ENCODE data around the gene AANAT.

AANAT gene

GRCh38 chr17:76467366-76467765, at the start of gene AANAT:
TSS of gene AANAT (plus strand) at chr17:76467603. CDS start at chr17:76468747, 1,144 bp downstream.
- peak; percentile 76 for DNase-seq (ENCODE audit: low read depth, low spot score)

DNA sequence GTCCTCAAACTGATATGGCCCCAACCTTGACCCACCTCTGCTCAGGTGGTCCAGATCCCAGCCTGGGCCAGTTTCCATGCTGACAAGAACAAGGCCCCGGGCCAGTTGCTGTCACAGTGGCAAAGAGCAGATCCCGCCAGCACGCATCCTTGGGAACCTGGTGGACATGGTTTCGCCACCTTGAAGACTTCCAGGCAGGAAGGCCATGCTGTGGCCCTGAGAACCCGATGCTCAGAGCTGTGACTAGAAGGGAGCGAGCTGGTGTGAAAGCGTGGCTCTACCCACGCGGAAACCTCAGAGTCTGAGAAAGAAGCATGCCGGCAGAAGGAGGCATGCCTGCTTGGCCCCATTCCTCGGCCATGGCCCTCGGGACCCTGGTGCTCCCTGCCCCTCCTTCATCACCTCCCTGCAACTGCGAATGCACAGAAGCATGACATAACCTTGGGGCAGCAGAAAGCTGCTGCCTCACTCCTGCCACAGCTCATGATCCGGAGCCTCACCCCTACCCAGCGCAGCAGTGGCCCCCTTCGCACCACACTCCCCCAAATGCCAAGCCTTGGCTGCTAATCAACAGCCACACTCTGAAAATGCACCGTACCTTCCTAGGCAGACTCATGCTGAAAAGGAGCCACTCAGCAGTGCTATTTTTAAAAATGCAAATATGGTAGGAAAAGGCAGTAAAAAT, 47.7 kb upstream of the AANAT start:
- DNase-seq (ENCODE audit: low read depth, low spot score), result no peak

DNA sequence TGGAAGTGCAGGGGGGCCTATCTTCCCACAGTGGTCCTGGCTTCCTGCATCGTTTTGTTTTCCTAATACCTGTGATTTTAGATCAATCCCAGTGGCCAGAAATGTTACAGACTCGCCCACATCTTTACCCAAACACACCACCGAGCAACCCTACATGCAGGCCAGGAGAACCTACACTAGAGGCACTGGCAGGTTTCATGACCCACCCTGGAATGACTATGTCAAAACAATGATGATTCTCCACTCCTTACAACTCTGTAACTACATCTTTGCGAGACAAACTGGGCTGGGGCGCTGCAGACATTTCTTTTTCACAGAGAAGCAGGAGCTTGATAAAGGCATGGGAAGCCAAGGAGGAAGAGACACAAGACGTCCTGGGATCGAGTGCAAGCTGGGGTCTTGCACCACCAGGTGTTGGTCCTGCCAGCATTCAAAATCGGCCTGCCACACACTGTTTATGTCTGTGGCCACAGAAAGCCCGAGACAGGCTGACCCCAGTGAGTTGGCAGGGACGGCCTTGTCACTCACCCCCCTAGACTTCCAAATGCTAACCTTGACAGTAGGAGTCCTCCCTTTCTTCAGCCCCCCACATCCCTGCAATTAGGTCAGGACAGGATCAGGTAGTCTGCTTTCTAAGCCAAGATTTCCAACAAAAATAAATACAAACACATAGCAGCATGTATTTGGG, 46.9 kb upstream of the AANAT start:
- no peak for DNase-seq (ENCODE audit: low read depth, low spot score)

- DNase-seq (ENCODE audit: low read depth, low spot score), result peak; percentile 58
Measured at GRCh38 chr17:76421044-76421407, 46.4 kb upstream of the AANAT start.

DNA sequence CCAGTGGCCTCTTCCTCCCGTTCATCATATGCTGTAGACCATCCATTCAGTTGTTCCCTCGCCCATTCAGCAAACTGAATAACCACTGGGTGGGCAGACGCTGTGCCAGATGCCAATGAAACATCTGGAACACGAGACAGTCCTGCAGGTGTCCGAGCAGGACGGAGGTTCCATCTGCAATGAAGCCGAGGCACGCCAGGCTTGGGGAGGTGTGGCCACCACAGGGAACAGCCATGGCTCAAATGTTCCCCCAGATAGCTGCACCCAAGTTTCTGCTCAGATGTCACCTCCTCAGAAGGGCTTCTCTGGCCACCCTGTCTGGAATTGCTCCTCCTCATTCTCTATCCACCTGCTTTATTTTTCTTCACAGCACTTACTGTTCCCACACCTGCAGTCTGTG, 45.0 kb upstream of the AANAT start:
- no peak for DNase-seq (ENCODE audit: low read depth, low spot score)

DNA sequence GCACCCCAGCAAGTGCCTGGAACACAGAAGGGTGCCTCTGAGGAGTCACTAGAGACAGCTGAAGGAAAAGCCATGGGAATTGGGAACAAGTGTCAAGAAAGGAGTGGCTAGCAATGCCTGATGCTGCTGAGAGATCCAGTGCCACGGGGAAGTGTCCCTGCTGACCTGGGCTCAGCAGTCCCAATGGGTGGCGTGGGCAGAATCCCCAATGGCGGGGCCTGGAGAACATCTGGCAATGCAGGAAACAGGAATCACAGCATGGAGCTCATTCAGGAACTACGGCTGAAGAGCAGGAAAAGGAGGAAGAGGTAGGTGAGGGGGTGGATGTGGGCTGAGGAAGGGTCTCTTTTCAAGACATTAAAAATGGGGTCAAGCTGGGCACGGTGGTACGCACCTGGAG, 44.5 kb upstream of the AANAT start:
- no peak for DNase-seq (ENCODE audit: low read depth, low spot score)

DNA sequence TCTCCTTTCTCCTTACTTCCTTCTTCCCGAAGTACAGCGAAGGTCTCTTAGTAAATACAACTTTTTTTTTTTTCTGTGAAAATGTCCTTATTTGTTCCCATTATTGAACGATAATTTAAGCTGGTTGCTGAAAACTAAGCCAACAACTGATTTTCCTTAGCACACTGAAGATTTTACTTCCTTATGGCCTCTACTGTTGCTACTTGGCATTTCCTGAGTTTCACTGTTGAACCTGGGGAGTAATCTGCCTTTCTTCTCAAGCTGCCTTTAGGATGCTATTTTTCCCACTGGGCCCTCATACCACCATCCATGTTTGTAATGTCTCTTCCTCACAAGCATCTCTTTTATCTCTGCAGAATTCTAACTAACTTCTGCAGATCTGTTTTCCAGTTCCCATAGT, 40.5 kb upstream of the AANAT start:
- DNase-seq (ENCODE audit: low read depth, low spot score), result no peak

GRCh38 chr17:76427501-76428231, 39.7 kb upstream of the AANAT start:
- no peak for DNase-seq (ENCODE audit: low read depth, low spot score)

DNA sequence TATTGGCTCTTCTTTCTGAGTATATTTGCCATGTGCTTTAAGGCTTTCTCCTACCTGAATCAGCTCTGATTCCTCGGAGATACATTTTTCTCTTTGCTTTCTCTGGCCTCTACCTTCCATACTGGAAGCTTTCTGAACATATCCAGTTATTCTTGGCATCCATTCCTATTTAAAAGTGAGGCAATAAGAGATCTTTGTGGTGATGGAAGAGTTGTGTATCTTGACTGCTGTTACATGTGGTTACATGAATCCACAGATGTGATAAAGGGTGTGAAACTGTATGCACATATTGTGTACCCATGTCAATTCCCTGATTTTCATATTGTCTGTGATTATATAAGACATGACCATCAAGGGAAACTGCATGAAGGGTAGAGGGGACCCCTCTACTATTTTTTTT, 38.9 kb upstream of the AANAT start:
- no peak for DNase-seq (ENCODE audit: low read depth, low spot score)

GRCh38 chr17:76431509-76431908, 35.9 kb upstream of the AANAT start:
- DNase-seq (ENCODE audit: low read depth, low spot score), result no peak

GRCh38 chr17:76432004-76432403, 35.4 kb upstream of the AANAT start:
- no peak for DNase-seq (ENCODE audit: low read depth, low spot score)

DNA sequence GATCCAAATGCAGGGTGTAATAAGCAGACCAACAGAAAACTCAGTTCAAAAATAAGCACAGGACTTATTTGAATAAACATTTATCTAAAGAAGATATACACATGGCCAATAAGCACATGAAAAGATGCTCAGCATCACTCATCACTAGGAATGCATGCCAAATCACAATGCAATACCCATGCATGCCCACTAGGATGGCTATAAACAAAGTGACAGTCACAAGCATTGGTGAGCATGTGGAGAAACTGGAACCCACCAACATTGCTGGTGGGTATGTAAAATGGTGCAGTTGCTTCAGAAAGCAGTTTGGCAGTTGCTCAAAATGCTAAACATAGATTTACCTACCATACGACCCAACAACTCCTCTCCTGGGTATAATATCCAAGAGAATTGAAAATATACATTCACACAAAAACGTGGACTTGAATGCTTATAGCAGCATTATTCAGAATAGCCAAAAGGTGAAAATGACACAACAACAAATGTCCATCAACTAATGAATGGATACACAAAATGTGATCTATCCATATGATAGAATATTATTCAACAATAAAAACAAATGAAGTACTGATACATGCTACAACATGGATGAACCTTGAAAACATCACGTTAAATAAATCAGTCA, 34.6 kb upstream of the AANAT start:
- DNase-seq (ENCODE audit: low read depth, low spot score), result no peak

GRCh38 chr17:76433693-76434092, 33.7 kb upstream of the AANAT start:
- no peak for DNase-seq (ENCODE audit: low read depth, low spot score)

- no peak for DNase-seq (ENCODE audit: low read depth, low spot score)
Measured at GRCh38 chr17:76434870-76435269, 32.5 kb upstream of the AANAT start.

DNA sequence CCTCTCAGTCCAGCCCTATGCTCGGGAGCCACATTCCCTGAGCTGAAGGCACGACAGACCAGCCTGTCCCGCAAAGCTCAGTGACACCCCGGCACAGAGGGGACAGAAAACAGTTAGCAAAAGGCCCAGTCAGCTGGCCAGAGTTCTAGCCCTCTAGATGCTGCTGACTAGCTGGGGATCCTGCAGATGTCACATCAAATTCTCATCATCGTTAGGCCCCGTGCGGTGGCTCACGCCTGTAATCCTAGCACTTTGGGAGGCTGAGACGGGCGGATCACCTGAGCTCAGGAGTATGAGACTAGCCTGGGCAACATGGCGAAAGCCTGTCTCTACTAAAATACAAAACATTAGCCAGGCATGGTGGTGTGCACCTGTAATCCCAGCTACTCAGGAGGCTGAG, 31.7 kb upstream of the AANAT start:
- no peak for DNase-seq (ENCODE audit: low read depth, low spot score)

DNA sequence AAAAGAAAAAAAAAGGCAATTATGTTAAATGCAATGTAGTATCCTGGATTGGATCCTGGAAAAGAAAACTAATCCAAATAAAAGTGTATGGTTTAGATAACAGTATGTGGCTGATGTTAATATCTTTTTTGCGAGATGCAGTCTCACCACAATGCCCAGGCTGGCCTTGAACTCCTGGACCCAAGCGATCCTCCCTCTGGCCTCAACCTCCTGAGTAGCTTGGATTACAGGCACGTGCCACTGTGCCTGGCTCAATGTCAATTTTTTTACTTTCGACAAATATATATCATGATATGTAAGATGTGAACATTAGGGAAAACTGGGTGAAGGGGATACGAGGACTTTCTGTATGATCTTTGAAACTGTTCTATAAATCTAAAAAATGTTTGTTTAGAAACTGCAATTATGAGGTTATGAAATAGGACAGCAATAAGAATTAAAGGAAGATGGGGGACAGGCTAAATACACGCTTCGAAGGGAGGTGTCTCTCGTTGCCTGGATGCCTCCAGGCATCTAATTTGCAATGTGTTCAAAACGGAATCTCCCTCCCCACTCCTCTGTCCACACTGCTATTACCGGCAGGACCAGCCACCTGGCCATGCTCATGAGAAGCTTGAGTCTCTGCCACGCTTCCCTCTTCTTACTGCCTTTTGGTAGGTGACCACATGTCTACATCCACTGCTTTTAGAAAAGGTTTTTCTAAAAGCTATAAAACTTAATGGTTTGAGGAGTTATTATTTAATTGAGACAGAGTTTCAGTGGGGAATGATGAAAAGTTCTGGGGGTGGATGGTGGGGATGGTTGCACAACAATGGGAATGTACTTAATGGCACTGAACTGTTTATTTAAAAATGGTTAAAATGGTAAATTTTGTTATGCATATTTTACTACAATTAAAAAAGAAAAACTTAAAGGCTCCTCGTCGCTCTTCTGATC, 29.7 kb upstream of the AANAT start:
- no peak for DNase-seq (ENCODE audit: low read depth, low spot score)

DNA sequence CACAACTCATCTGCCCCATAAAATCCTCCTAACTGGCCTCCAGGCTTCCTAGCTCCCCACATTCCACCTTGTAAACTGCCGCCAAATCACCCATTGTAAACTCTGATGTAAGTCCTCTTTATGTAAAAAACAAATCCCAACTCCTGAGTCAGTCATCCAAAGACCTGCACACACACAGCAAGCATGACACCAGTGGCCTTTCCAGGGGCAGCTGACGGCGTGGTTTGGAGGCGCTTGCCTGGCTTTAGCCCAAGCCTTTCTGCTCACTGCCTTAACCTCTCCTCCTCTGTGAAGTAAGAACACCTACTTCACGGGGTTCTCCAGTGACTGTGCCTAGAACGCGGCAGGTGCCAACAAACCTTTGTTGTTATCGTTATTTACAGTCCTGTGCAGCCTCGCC, 28.5 kb upstream of the AANAT start:
- no peak for DNase-seq (ENCODE audit: low read depth, low spot score)

- no peak for DNase-seq (ENCODE audit: low read depth, low spot score)
Measured at GRCh38 chr17:76439314-76439928, 28.0 kb upstream of the AANAT start.

- DNase-seq (ENCODE audit: low read depth, low spot score), result no peak
Measured at GRCh38 chr17:76440751-76441362, 26.5 kb upstream of the AANAT start.

GRCh38 chr17:76441686-76442340, 25.6 kb upstream of the AANAT start:
- no peak for DNase-seq (ENCODE audit: low read depth, low spot score)
